ENCODE results near the gene NR4A3.
"Not testable (repeated sequence)": the region's sequence is repeated elsewhere in the genome, so short reads cannot be mapped to it uniquely, and the experiment has no call there.

The NR4A3 gene

GRCh38 chr9:99821396-99822108 is at the start of gene NR4A3:
NR4A3 (plus strand) TSS chr9:99821885; CDS start chr9:99828043, 6,158 bp downstream.
- Histone ChIP-seq H3K27me3 (ENCODE audit: control insufficient read depth, insufficient read depth, low read length) (peaks cover 65% of the 10 kb centered on the region), H3K27ac (ENCODE audit: low read depth, low read length) (no peak within 1 kb of the TSS), H3K9ac (ENCODE audit: low read length) (peak within 1 kb of the TSS; percentile 57), H3K4me1 (ENCODE audit: control insufficient read depth, insufficient read depth, low read length) (peaks cover 17% of the 10 kb centered on the region), H3K36me3 (ENCODE audit: control insufficient read depth, insufficient read depth, low read length) (no peaks in the 10 kb centered on the region), H3K9me3 (ENCODE audit: control insufficient read depth, insufficient read depth, low read depth, low read length) (no peaks in the 10 kb centered on the region), H3K4me3 (ENCODE audit: low read depth, low read length) (peak within 1 kb of the TSS; percentile 77)

GRCh38 chr9:99773468-99774138 is 48.1 kb upstream of the NR4A3 start:
- Histone ChIP-seq H3K27ac (ENCODE audit: low read depth, low read length) (no peak overlapping the region), H3K36me3 (ENCODE audit: control insufficient read depth, insufficient read depth, low read length) (no peaks in the 10 kb centered on the region), H3K4me3 (ENCODE audit: low read depth, low read length) (no peak overlapping the region), H3K9ac (ENCODE audit: low read length) (no peak overlapping the region), H3K4me1 (ENCODE audit: control insufficient read depth, insufficient read depth, low read length) (no peaks in the 10 kb centered on the region), H3K9me3 (ENCODE audit: control insufficient read depth, insufficient read depth, low read depth, low read length) (no peaks in the 10 kb centered on the region), H3K27me3 (ENCODE audit: control insufficient read depth, insufficient read depth, low read length) (no peaks in the 10 kb centered on the region)

DNA sequence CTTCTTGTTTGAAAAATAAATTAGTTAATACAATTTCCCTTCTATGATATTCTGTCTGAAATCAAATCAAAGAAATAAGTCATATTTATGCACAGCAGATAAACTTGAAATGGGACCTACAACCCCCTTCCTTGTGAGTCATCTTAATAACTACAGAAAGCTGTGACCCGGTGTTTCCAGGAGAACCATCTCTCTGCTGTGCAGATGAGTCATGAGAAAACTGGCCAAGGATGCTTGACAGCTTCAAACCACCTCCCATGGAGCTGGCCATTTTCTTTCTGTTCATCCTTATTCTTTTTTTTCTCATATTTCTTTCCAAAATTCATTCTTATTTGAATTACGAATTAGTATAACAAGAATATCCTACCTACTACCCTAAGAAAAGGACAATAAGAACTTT is 43.4 kb upstream of the NR4A3 start:
- no peaks in the 10 kb centered on the region for H3K36me3 ChIP-seq (ENCODE audit: control insufficient read depth, insufficient read depth, low read length)
- no peak overlapping the region for H3K4me3 ChIP-seq (ENCODE audit: low read depth, low read length)
- no peaks in the 10 kb centered on the region for H3K27me3 ChIP-seq (ENCODE audit: control insufficient read depth, insufficient read depth, low read length)
- H3K9ac ChIP-seq (ENCODE audit: low read length), result no peak overlapping the region
- peaks cover 6% of the 10 kb centered on the region; the same call in 1 of the 2 replicates for H3K4me1 ChIP-seq (ENCODE audit: control insufficient read depth, insufficient read depth, low read length)
- H3K27ac ChIP-seq (ENCODE audit: low read depth, low read length), result no peak overlapping the region
- no peaks in the 10 kb centered on the region for H3K9me3 ChIP-seq (ENCODE audit: control insufficient read depth, insufficient read depth, low read depth, low read length)

GRCh38 chr9:99778836-99779235 is 42.8 kb upstream of the NR4A3 start:
- Histone ChIP-seq H3K27ac (ENCODE audit: low read depth, low read length) (no peak overlapping the region), H3K4me1 (ENCODE audit: control insufficient read depth, insufficient read depth, low read length) (peaks cover 11% of the 10 kb centered on the region; the same call in 1 of the 2 replicates), H3K4me3 (ENCODE audit: low read depth, low read length) (no peak overlapping the region), H3K36me3 (ENCODE audit: control insufficient read depth, insufficient read depth, low read length) (no peaks in the 10 kb centered on the region), H3K27me3 (ENCODE audit: control insufficient read depth, insufficient read depth, low read length) (no peaks in the 10 kb centered on the region), H3K9me3 (ENCODE audit: control insufficient read depth, insufficient read depth, low read depth, low read length) (no peaks in the 10 kb centered on the region), H3K9ac (ENCODE audit: low read length) (no peak overlapping the region)

DNA sequence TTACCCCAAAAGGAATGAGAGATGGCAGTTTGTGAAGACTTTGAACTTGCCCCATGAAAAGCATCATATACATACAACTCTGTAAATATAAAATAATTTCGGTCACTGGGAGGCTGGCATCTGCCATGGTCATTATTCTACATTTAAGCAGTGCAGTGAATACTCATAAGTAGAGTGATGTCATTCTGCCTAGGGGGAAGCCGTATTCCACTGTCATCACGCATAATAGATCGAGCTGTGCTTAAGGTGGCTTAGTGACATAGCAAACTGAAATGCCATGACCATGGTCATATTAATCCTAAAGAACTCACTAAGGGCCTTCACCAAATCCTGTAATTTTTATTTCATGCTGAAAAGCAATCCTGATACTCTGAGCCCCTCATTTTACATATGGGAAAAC is 42.4 kb upstream of the NR4A3 start:
- no peaks in the 10 kb centered on the region for H3K36me3 ChIP-seq (ENCODE audit: control insufficient read depth, insufficient read depth, low read length)
- H3K9me3 ChIP-seq (ENCODE audit: control insufficient read depth, insufficient read depth, low read depth, low read length), result no peaks in the 10 kb centered on the region
- H3K27me3 ChIP-seq (ENCODE audit: control insufficient read depth, insufficient read depth, low read length), result no peaks in the 10 kb centered on the region
- no peak overlapping the region for H3K9ac ChIP-seq (ENCODE audit: low read length)
- peaks cover 15% of the 10 kb centered on the region for H3K4me1 ChIP-seq (ENCODE audit: control insufficient read depth, insufficient read depth, low read length)
- H3K4me3 ChIP-seq (ENCODE audit: low read depth, low read length), result no peak overlapping the region
- no peak overlapping the region for H3K27ac ChIP-seq (ENCODE audit: low read depth, low read length)

- H3K27me3 ChIP-seq (ENCODE audit: control insufficient read depth, insufficient read depth, low read length); H3K27ac ChIP-seq (ENCODE audit: low read depth, low read length); H3K36me3 ChIP-seq (ENCODE audit: control insufficient read depth, insufficient read depth, low read length); H3K9ac ChIP-seq (ENCODE audit: low read length); H3K9me3 ChIP-seq (ENCODE audit: control insufficient read depth, insufficient read depth, low read depth, low read length); H3K4me3 ChIP-seq (ENCODE audit: low read depth, low read length): not testable (repeated sequence)
- H3K4me1 ChIP-seq (ENCODE audit: control insufficient read depth, insufficient read depth, low read length), result peaks cover 35% of the 10 kb centered on the region
Observed at GRCh38 chr9:99782349-99782748, 39.3 kb upstream of the NR4A3 start.

- H3K27me3 ChIP-seq (ENCODE audit: control insufficient read depth, insufficient read depth, low read length), result no peaks in the 10 kb centered on the region
- no peaks in the 10 kb centered on the region for H3K36me3 ChIP-seq (ENCODE audit: control insufficient read depth, insufficient read depth, low read length)
- no peaks in the 10 kb centered on the region for H3K9me3 ChIP-seq (ENCODE audit: control insufficient read depth, insufficient read depth, low read depth, low read length)
- H3K9ac ChIP-seq (ENCODE audit: low read length), result no peak overlapping the region
- H3K4me3 ChIP-seq (ENCODE audit: low read depth, low read length), result no peak overlapping the region
- H3K27ac ChIP-seq (ENCODE audit: low read depth, low read length), result no peak overlapping the region
- peaks cover 35% of the 10 kb centered on the region for H3K4me1 ChIP-seq (ENCODE audit: control insufficient read depth, insufficient read depth, low read length)
Observed at GRCh38 chr9:99782962-99783718, 38.5 kb upstream of the NR4A3 start.

GRCh38 chr9:99783799-99784198 is 37.9 kb upstream of the NR4A3 start:
- no peaks in the 10 kb centered on the region for H3K9me3 ChIP-seq (ENCODE audit: control insufficient read depth, insufficient read depth, low read depth, low read length)
- no peaks in the 10 kb centered on the region for H3K36me3 ChIP-seq (ENCODE audit: control insufficient read depth, insufficient read depth, low read length)
- no peak overlapping the region for H3K9ac ChIP-seq (ENCODE audit: low read length)
- peaks cover 35% of the 10 kb centered on the region for H3K4me1 ChIP-seq (ENCODE audit: control insufficient read depth, insufficient read depth, low read length)
- no peak overlapping the region for H3K27ac ChIP-seq (ENCODE audit: low read depth, low read length)
- no peaks in the 10 kb centered on the region for H3K27me3 ChIP-seq (ENCODE audit: control insufficient read depth, insufficient read depth, low read length)
- no peak overlapping the region for H3K4me3 ChIP-seq (ENCODE audit: low read depth, low read length)

- no peaks in the 10 kb centered on the region for H3K27me3 ChIP-seq (ENCODE audit: control insufficient read depth, insufficient read depth, low read length)
- H3K4me3 ChIP-seq (ENCODE audit: low read depth, low read length), result peak overlapping the region; percentile 27
- H3K9ac ChIP-seq (ENCODE audit: low read length), result no peak overlapping the region
- peak overlapping the region; percentile 20 for H3K27ac ChIP-seq (ENCODE audit: low read depth, low read length)
- H3K9me3 ChIP-seq (ENCODE audit: control insufficient read depth, insufficient read depth, low read depth, low read length), result 0 out of 2 replicates have a peak, but pooled peaks cover under 1% of the 10 kb centered on the region
- H3K4me1 ChIP-seq (ENCODE audit: control insufficient read depth, insufficient read depth, low read length), result peaks cover 35% of the 10 kb centered on the region
- no peaks in the 10 kb centered on the region for H3K36me3 ChIP-seq (ENCODE audit: control insufficient read depth, insufficient read depth, low read length)
Observed at GRCh38 chr9:99785010-99785590, 36.6 kb upstream of the NR4A3 start.

DNA sequence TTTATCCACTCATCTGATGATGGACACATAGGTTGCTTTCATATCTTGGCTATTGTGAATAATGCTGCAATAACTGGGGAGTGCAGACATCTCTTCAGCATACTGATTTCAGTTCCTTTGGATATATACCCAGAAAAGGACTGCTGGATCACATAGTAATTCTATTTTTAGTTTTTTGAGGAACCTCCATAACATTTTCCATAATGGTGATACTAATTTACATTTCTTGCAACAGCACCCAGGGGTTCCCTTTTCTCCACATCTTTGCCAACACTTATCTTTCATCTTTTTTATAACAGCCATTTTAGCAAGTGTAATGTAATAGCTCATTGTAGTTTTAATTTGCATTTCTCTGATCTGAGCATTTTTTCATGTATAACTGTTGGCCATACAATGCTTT is 34.1 kb upstream of the NR4A3 start:
- Histone ChIP-seq H3K4me3 (ENCODE audit: low read depth, low read length) (no peak overlapping the region), H3K4me1 (ENCODE audit: control insufficient read depth, insufficient read depth, low read length) (peaks cover 35% of the 10 kb centered on the region), H3K27ac (ENCODE audit: low read depth, low read length) (no peak overlapping the region), H3K9me3 (ENCODE audit: control insufficient read depth, insufficient read depth, low read depth, low read length) (0 out of 2 replicates have a peak, but pooled peaks cover 2% of the 10 kb centered on the region), H3K36me3 (ENCODE audit: control insufficient read depth, insufficient read depth, low read length) (no peaks in the 10 kb centered on the region), H3K9ac (ENCODE audit: low read length) (no peak overlapping the region), H3K27me3 (ENCODE audit: control insufficient read depth, insufficient read depth, low read length) (no peaks in the 10 kb centered on the region)
